KBM-7 (cell line): ENCODE results near the gene OR5H1.

Experiments used
- DNase-seq: peaks from one replicate; pipeline ENCODE4 v3.0.0-alpha.2; 2015
- in situ Hi-C: fragments of 300-500 bp; cut with MboI; formaldehyde crosslinking; loops from 2 replicates; pipeline ENCODE4 v1.14.3; 2020; ENCODE audit warnings: low sequenced_read_pairs, low pct_unique_long_range_greater_than_20kb, mixed read lengths

The OR5H1 gene

DNA sequence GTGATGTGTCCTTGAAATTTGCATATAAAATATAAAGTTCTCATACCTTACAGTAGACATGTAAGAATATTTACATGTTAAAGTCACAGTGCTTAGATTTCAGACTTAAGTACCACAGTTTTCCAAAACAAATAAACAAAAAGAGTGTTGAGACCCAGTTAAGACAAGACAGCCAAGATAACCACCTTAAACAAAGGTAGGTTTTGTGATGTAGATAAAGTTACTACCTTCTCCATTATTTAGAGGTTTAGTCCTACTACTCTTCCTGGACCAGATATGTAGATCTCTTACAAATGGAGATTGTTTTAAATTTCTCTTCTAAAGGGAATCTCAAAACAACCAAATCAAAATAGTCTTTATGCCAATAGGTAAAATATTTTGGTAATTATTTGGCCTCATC, 51.7 kb downstream of the OR5H1 start:
- in situ Hi-C loops = no loop called here
- no peak for DNase-seq

DNA sequence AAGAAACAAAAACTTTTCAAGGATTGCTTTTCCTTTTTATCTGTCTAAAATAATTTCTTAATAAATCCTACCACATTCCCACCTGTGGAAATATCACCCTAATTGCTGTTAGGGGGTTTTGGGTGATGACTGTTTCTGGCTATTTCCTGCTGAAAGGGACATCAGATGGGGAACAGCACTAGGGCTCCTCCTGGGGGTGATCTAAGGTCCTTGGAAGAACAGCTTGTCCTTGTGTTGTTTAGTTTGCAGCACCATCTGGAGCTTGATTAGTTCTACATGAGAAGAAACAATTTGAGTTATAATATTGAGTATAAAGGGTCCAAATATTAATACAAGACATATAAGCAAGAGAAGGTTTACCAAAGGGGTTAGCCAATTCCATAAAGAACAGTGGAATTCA, 54.7 kb downstream of the OR5H1 start:
- peak; percentile 2 for DNase-seq
- in situ Hi-C loops = no loop called here
